ENCODE results near the gene PDZD7.

- TF ChIP-seq ZFP37 (tag by site-specific recombination; IDR thresholded peaks at IDR 0.05) (no peak), BCL11A (tag by site-specific recombination; IDR thresholded peaks at IDR 0.05; ENCODE audit: low read depth) (no peak), YY1 (tag by site-specific recombination; IDR thresholded peaks at IDR 0.05) (no peak)
Observed at GRCh38 chr10:101031796-101032636, 1.1 kb upstream of the PDZD7 start.
